HepG2 (cell line): ENCODE results near the gene LSM2. TPM values are rescaled to one million over a fixed set of nuclear protein-coding genes. Genes with fewer than 3 reads are reported as not detected.

ENCODE experiments used
- FOXP4 ChIP-seq: sonication (generic); formaldehyde crosslinking; IDR thresholded peaks from 2 replicates; pipeline ENCODE4 v1.4.0; 2020; ENCODE audit warnings: missing genetic modification reagents
- IKZF1 ChIP-seq: fragments of 450-650 bp; IDR thresholded peaks from 2 replicates; pipeline ENCODE4 v1.7.1; 2016
- NFKBIZ ChIP-seq: IDR thresholded peaks from 2 replicates; pipeline ENCODE4 v1.6.1; 2018; ENCODE audit warnings: missing genetic modification reagents, missing compliant biosample characterization
- SMARCC2 ChIP-seq: fragments of 450-650 bp; IDR thresholded peaks from 2 replicates; pipeline ENCODE4 v1.6.1; 2017; ENCODE audit warnings: antibody characterized with exemption, mild to moderate bottlenecking
- TERF1 ChIP-seq: sonication (generic); formaldehyde crosslinking; IDR thresholded peaks from 2 replicates; pipeline ENCODE4 v1.8.0; 2022; ENCODE audit warnings: mild to moderate bottlenecking, missing genetic modification reagents, moderate library complexity
- TRIM22 ChIP-seq: fragments of 450-650 bp; IDR thresholded peaks from 2 replicates; pipeline ENCODE4 v1.6.1; 2017
- ZBTB33 ChIP-seq: sonication (generic); formaldehyde crosslinking; IDR thresholded peaks from 2 replicates; pipeline ENCODE4 v1.4.0; 2020; ENCODE audit warnings: missing genetic modification reagents
- ZBTB39 ChIP-seq: sonication (generic); formaldehyde crosslinking; IDR thresholded peaks from 2 replicates; pipeline ENCODE4 v1.5.0; 2020; ENCODE audit warnings: missing genetic modification reagents
- ZMYM2 ChIP-seq: sonication (generic); formaldehyde crosslinking; IDR thresholded peaks from 2 replicates; pipeline ENCODE4 v1.8.0; 2022; ENCODE audit warnings: mild to moderate bottlenecking, missing genetic modification reagents
- ZNF446 ChIP-seq: sonication (generic); formaldehyde crosslinking; IDR thresholded peaks from 2 replicates; pipeline ENCODE4 v1.5.0; 2020; ENCODE audit warnings: mild to moderate bottlenecking, missing genetic modification reagents
- ZNF605 ChIP-seq: sonication (generic); formaldehyde crosslinking; IDR thresholded peaks from 2 replicates; pipeline ENCODE4 v1.8.0; 2022; ENCODE audit warnings: mild to moderate bottlenecking, missing genetic modification reagents
- ZNF607 ChIP-seq: sonication (generic); formaldehyde crosslinking; IDR thresholded peaks from 2 replicates; pipeline ENCODE4 v1.5.1; 2020; ENCODE audit warnings: missing genetic modification reagents, mild to moderate bottlenecking, borderline replicate concordance
- ZNF788 ChIP-seq: sonication (generic); formaldehyde crosslinking; IDR thresholded peaks from 2 replicates; pipeline ENCODE4 v1.5.0; 2020; ENCODE audit warnings: mild to moderate bottlenecking, missing genetic modification reagents, borderline replicate concordance
- ZSCAN9 ChIP-seq: IDR thresholded peaks from 2 replicates; pipeline ENCODE4 v1.6.1; 2016; ENCODE audit warnings: borderline replicate concordance
- polyA plus RNA-seq, 8 experiments: library from polyadenylated mRNA; depleted of rRNA in 3 of 8; stranded (reverse) in 7 of 8; unstranded in 1 of 8; fragments of >200 nt; fragmentation: Illumina TruSeq in 4 of 8; extraction: Trizol in 4 of 8; gene quantifications; 2 replicates each; pipeline versions ENCODE4 v1.2.1 to v1.2.3, GENCODE V29; 2011 to 2016; ENCODE audit warnings: low read depth in 4 of 8, missing spikeins in 1 of 8, mixed read lengths in 1 of 8; ENCODE audit not compliant: insufficient read depth in 1 of 8
- total RNA-seq, 5 experiments: library from RNA; depleted of rRNA; stranded (reverse); fragments of >200 nt; fragmentation: Illumina TruSeq; extraction: Trizol; gene quantifications; 2 replicates each; pipeline ENCODE4 v1.2.3, GENCODE V29; 2016; ENCODE audit warnings: low read depth in 1 of 5

Gene LSM2
- total and polyA plus RNA-seq, 2 of the 13 experiments (the other 11 are each of a cell fraction or from before 2014, with no cell fraction given), result 69.4 to 90.5 TPM

GRCh38 chr6:31821301-31822035 is 14.7 kb upstream of the LSM2 start (continued):
- TF ChIP-seq ZBTB33 (CRISPR knock-in tag), result no peak
- no peak for TF ChIP-seq SMARCC2
- TF ChIP-seq ZNF446 (CRISPR knock-in tag), result no peak
- 0 out of 2 replicates have a peak, but pooled peaks have one; percentile 6 for TF ChIP-seq NFKBIZ (CRISPR knock-in tag)
- TF ChIP-seq TERF1, result no peak
- TF ChIP-seq ZSCAN9 (CRISPR knock-in tag), result 0 out of 2 replicates have a peak, but pooled peaks have one; percentile 28
- TF ChIP-seq ZNF607 (CRISPR knock-in tag), result no peak
- 0 out of 2 replicates have a peak, but pooled peaks have one; percentile 17 for TF ChIP-seq ZNF788 (CRISPR knock-in tag)
- TF ChIP-seq IKZF1, result no peak
- TF ChIP-seq ZBTB39 (CRISPR knock-in tag), result no peak
- peak; percentile 85 for TF ChIP-seq ZNF605 (CRISPR knock-in tag)
- no peak; the same call in 1 of the 2 replicates for TF ChIP-seq ZMYM2 (CRISPR knock-in tag)
- no peak for TF ChIP-seq TRIM22
- TF ChIP-seq FOXP4 (CRISPR knock-in tag), result no peak
